HUES6 (cell line): Measurements from ENCODE around the gene TMEM242.

ENCODE experiments used
- H3K27ac ChIP-seq: 2 replicates; pipeline ENCODE4 v1.7.0; 2013; ENCODE audit warnings: low read depth, mild to moderate bottlenecking, low read length, inconsistent platforms
- H3K27me3 ChIP-seq: 2 replicates; pipeline ENCODE4 v1.6.1; 2013; ENCODE audit warnings: low read length; ENCODE audit not compliant: control insufficient read depth, insufficient read depth
- H3K36me3 ChIP-seq: 2 replicates; pipeline ENCODE4 v1.6.1; 2013; ENCODE audit warnings: low read length; ENCODE audit not compliant: control insufficient read depth, insufficient read depth
- H3K4me1 ChIP-seq: 2 replicates; pipeline ENCODE4 v1.6.1; 2013; ENCODE audit warnings: low read length; ENCODE audit not compliant: control insufficient read depth, insufficient read depth
- H3K4me3 ChIP-seq: 2 replicates; pipeline ENCODE4 v1.5.1; 2013; ENCODE audit warnings: low read depth, low read length
- H3K9ac ChIP-seq: one replicate; pipeline ENCODE4 v1.6.1; 2013; ENCODE audit warnings: mild to moderate bottlenecking, low read length
- H3K9me3 ChIP-seq: 2 replicates; pipeline ENCODE4 v1.6.1; 2013; ENCODE audit warnings: low read depth, low read length; ENCODE audit not compliant: control insufficient read depth, insufficient read depth

TMEM242 gene

GRCh38 chr6:157265186-157265585 is 58.1 kb downstream of the TMEM242 start:
- Histone ChIP-seq H3K9ac (no peak overlapping the region), H3K4me3 (no peak overlapping the region), H3K4me1 (no peaks in the 10 kb centered on the region), H3K9me3 (0 out of 2 replicates have a peak, but pooled peaks cover 2% of the 10 kb centered on the region), H3K36me3 (no peaks in the 10 kb centered on the region), H3K27ac (no peak overlapping the region), H3K27me3 (no peaks in the 10 kb centered on the region)

GRCh38 chr6:157264701-157265100 is 58.6 kb downstream of the TMEM242 start:
- no peaks in the 10 kb centered on the region for H3K27me3 ChIP-seq
- H3K4me3 ChIP-seq: no peak overlapping the region
- no peaks in the 10 kb centered on the region for H3K4me1 ChIP-seq

GRCh38 chr6:157263881-157264397 is 59.4 kb downstream of the TMEM242 start:
- no peak overlapping the region for H3K27ac ChIP-seq
- no peaks in the 10 kb centered on the region for H3K4me1 ChIP-seq
- no peak overlapping the region for H3K9ac ChIP-seq
- no peaks in the 10 kb centered on the region for H3K36me3 ChIP-seq
- H3K27me3 ChIP-seq: no peaks in the 10 kb centered on the region
- H3K9me3 ChIP-seq: no peaks in the 10 kb centered on the region
- H3K4me3 ChIP-seq: no peak overlapping the region

More at GRCh38 chr6:157264701-157265100, 58.6 kb downstream of the TMEM242 start:
- Histone ChIP-seq H3K36me3 (no peaks in the 10 kb centered on the region), H3K27ac (no peak overlapping the region), H3K9me3 (no peaks in the 10 kb centered on the region), H3K9ac (no peak overlapping the region)

GRCh38 chr6:157263146-157263545 is 60.2 kb downstream of the TMEM242 start:
- Histone ChIP-seq H3K4me1 (no peaks in the 10 kb centered on the region), H3K9ac (no peak overlapping the region), H3K36me3 (no peaks in the 10 kb centered on the region), H3K9me3 (no peaks in the 10 kb centered on the region), H3K4me3 (no peak overlapping the region), H3K27me3 (no peaks in the 10 kb centered on the region), H3K27ac (no peak overlapping the region)

GRCh38 chr6:157261606-157262005 is 61.7 kb downstream of the TMEM242 start:
- Histone ChIP-seq H3K9ac (no peak overlapping the region), H3K4me3 (no peak overlapping the region), H3K27ac (no peak overlapping the region), H3K36me3 (no peaks in the 10 kb centered on the region), H3K9me3 (no peaks in the 10 kb centered on the region), H3K27me3 (no peaks in the 10 kb centered on the region), H3K4me1 (no peaks in the 10 kb centered on the region)

- H3K4me3 ChIP-seq: no peak overlapping the region
- H3K27ac ChIP-seq: no peak overlapping the region
- H3K9me3 ChIP-seq: no peaks in the 10 kb centered on the region
- no peaks in the 10 kb centered on the region for H3K27me3 ChIP-seq
- no peak overlapping the region for H3K9ac ChIP-seq
- no peaks in the 10 kb centered on the region for H3K4me1 ChIP-seq
- no peaks in the 10 kb centered on the region for H3K36me3 ChIP-seq
Measured at GRCh38 chr6:157260735-157261410, 62.4 kb downstream of the TMEM242 start.

GRCh38 chr6:157259443-157259842 is 63.9 kb downstream of the TMEM242 start:
- Histone ChIP-seq H3K4me3 (no peak overlapping the region), H3K27ac (no peak overlapping the region), H3K4me1 (no peaks in the 10 kb centered on the region), H3K36me3 (no peaks in the 10 kb centered on the region), H3K9ac (no peak overlapping the region), H3K27me3 (no peaks in the 10 kb centered on the region), H3K9me3 (no peaks in the 10 kb centered on the region)

GRCh38 chr6:157258878-157259277 is 64.4 kb downstream of the TMEM242 start:
- H3K4me3 ChIP-seq: no peak overlapping the region
- no peaks in the 10 kb centered on the region for H3K9me3 ChIP-seq
- no peaks in the 10 kb centered on the region for H3K36me3 ChIP-seq
- no peak overlapping the region for H3K27ac ChIP-seq
- no peaks in the 10 kb centered on the region for H3K27me3 ChIP-seq
- no peak overlapping the region for H3K9ac ChIP-seq
- H3K4me1 ChIP-seq: no peaks in the 10 kb centered on the region

- Histone ChIP-seq H3K4me3 (no peak overlapping the region), H3K27ac (no peak overlapping the region), H3K36me3 (no peaks in the 10 kb centered on the region), H3K27me3 (no peaks in the 10 kb centered on the region), H3K4me1 (no peaks in the 10 kb centered on the region), H3K9ac (no peak overlapping the region), H3K9me3 (no peaks in the 10 kb centered on the region)
Measured at GRCh38 chr6:157255079-157255478, 68.2 kb downstream of the TMEM242 start.

- H3K27ac ChIP-seq: no peak overlapping the region
- no peaks in the 10 kb centered on the region for H3K36me3 ChIP-seq
- H3K4me3 ChIP-seq: no peak overlapping the region
- H3K9me3 ChIP-seq: no peaks in the 10 kb centered on the region
- H3K27me3 ChIP-seq: no peaks in the 10 kb centered on the region
- H3K9ac ChIP-seq: no peak overlapping the region
- H3K4me1 ChIP-seq: no peaks in the 10 kb centered on the region
Measured at GRCh38 chr6:157254538-157254937, 68.8 kb downstream of the TMEM242 start.

- no peaks in the 10 kb centered on the region for H3K36me3 ChIP-seq
- H3K9ac ChIP-seq: no peak overlapping the region
- no peak overlapping the region for H3K4me3 ChIP-seq
- H3K27me3 ChIP-seq: no peaks in the 10 kb centered on the region
- H3K4me1 ChIP-seq: no peaks in the 10 kb centered on the region
- H3K9me3 ChIP-seq: 0 out of 2 replicates have a peak, but pooled peaks cover under 1% of the 10 kb centered on the region
- H3K27ac ChIP-seq: no peak overlapping the region
Measured at GRCh38 chr6:157253699-157254098, 69.6 kb downstream of the TMEM242 start.
